HL-60 (cell line): ENCODE results near the gene GRIA1.

Source experiments
- DNase-seq, 2 experiments: peaks; one replicate each; pipeline ENCODE4 v3.0.0-alpha.2; 2010 to 2020; ENCODE audit warnings: low read depth in 1 of 2, low spot score in 1 of 2
- H3K27ac ChIP-seq: fragments of 250-450 bp; sonication (Bioruptor Pico); replicated peaks from 2 replicates; pipeline ENCODE4 v1.5.1; 2020; ENCODE audit warnings: mild to moderate bottlenecking, moderate library complexity
- H3K27me3 ChIP-seq: fragments of 250-450 bp; sonication (Bioruptor Pico); 2 replicates; pipeline ENCODE4 v1.5.1; 2021; ENCODE audit warnings: mild to moderate bottlenecking, moderate library complexity; ENCODE audit not compliant: insufficient read depth, poor library complexity, severe bottlenecking
- H3K4me3 ChIP-seq: replicated peaks from 2 replicates; pipeline ENCODE4 v1.5.1; 2011; ENCODE audit warnings: mild to moderate bottlenecking, control low read depth, low read length; ENCODE audit not compliant: insufficient read depth
- GABPA ChIP-seq: IDR thresholded peaks from 2 replicates; pipeline ENCODE4 v1.6.1; 2012; ENCODE audit warnings: low read depth
- POLR2AphosphoS5 ChIP-seq: IDR thresholded peaks from 2 replicates; pipeline ENCODE4 v1.6.1; 2012; ENCODE audit warnings: low read depth
- REST ChIP-seq: IDR thresholded peaks from 2 replicates; pipeline ENCODE4 v1.6.1; 2012; ENCODE audit warnings: low read depth; ENCODE audit not compliant: insufficient replicate concordance
- SPI1 ChIP-seq: IDR thresholded peaks from 2 replicates; pipeline ENCODE4 v1.6.1; 2012; ENCODE audit warnings: low read depth, mild to moderate bottlenecking, borderline replicate concordance
- TF ChIP-seq, protein P1 (sequence below): IDR thresholded peaks from one replicate; pipeline ENCODE4 v1.5.1; 2011; ENCODE audit warnings: low read length, control low read depth, inconsistent platforms; ENCODE audit not compliant: insufficient read depth

The GRIA1 gene

GRCh38 chr5:153782589-153783361, 292.3 kb downstream of the GRIA1 start:
- H3K4me3 ChIP-seq = no peak overlapping the region
- peaks cover 4% of the 10 kb centered on the region for H3K27me3 ChIP-seq
- no peak for TF ChIP-seq SPI1
- no peak for TF ChIP-seq REST
- TF ChIP-seq, protein P1, sequence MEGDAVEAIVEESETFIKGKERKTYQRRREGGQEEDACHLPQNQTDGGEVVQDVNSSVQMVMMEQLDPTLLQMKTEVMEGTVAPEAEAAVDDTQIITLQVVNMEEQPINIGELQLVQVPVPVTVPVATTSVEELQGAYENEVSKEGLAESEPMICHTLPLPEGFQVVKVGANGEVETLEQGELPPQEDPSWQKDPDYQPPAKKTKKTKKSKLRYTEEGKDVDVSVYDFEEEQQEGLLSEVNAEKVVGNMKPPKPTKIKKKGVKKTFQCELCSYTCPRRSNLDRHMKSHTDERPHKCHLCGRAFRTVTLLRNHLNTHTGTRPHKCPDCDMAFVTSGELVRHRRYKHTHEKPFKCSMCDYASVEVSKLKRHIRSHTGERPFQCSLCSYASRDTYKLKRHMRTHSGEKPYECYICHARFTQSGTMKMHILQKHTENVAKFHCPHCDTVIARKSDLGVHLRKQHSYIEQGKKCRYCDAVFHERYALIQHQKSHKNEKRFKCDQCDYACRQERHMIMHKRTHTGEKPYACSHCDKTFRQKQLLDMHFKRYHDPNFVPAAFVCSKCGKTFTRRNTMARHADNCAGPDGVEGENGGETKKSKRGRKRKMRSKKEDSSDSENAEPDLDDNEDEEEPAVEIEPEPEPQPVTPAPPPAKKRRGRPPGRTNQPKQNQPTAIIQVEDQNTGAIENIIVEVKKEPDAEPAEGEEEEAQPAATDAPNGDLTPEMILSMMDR = no peak
- TF ChIP-seq GABPA = no peak
- no peak for TF ChIP-seq POLR2AphosphoS5
- H3K27ac ChIP-seq = no peak overlapping the region
- DNase-seq = no peak

DNA sequence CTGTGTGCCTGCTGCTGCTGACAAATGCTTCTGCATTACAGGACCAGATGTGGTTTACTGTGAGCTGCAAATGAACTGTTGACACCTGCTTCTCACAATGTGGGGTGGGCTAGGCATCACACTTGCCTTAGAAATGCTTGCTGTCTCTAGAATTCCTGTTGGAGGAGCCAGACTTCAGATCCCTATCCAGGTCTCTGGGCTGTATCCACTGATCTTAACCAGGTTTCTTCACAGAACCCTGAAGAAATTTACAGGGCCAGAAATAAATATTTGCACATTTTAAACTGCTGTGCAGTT, 292.8 kb downstream of the GRIA1 start:
- no peak overlapping the region for H3K27ac ChIP-seq
- no peak for DNase-seq
- peaks cover 4% of the 10 kb centered on the region for H3K27me3 ChIP-seq
- no peak overlapping the region for H3K4me3 ChIP-seq
- TF ChIP-seq REST = no peak
- TF ChIP-seq GABPA = no peak
- TF ChIP-seq POLR2AphosphoS5 = no peak

- no peak overlapping the region for H3K4me3 ChIP-seq
- no peak for TF ChIP-seq GABPA
- TF ChIP-seq, protein P1 = no peak
- no peak for TF ChIP-seq POLR2AphosphoS5
- TF ChIP-seq SPI1 = no peak
- TF ChIP-seq REST = no peak
- peaks cover 4% of the 10 kb centered on the region for H3K27me3 ChIP-seq
- DNase-seq = no peak
- H3K27ac ChIP-seq = no peak overlapping the region
Measured at GRCh38 chr5:153784277-153784676, 293.8 kb downstream of the GRIA1 start.
